ENCODE measurements around the gene BCCIP. TPM values are rescaled to one million over a fixed set of nuclear protein-coding genes. Genes with fewer than 3 reads are reported as not detected.

BCCIP gene
- total RNA-seq, 1 donor from 2014 or later = 54.1 TPM

DNA sequence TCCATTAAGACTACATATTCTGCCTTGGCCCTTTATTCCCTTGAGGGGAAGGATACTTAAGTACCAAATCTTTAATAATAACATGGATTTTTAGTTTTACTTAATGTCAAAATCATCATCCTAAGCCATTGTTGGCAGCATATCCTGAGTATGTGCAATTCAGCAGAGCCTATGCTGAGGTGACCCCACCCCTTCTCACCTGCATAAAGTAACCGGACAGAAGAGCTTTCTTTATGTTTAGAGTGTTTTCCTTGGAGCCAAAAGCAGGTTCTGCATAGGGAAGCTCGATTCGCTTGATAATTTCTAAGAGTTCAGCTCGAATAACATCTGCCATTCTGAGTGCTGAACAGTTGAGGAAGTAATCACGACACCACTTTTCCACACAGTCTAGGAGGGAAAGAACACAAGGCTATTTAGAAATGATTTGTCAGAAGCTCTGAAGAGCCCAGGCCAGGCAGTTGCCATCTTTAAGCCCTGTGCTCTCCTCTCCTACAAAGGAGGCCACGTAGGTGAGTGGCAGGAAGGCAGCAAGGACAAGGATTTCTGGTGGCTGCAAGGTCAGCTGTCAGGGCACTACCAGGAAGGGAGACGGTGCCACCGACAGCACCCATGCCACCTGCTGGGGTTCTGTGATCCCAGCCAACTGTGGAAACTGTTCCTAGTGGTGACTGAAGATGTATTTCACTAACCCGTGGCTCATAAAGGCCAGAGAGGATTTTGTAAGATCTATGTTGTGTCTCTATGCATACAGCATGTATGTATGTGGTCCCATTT is 15.6 kb downstream of the BCCIP start:
- no peak overlapping the region for H3K27ac Mint-ChIP-seq
- no peak overlapping the region for H3K4me3 Mint-ChIP-seq
- no peaks in the 10 kb centered on the region for H3K27me3 Mint-ChIP-seq (ENCODE audit: low read depth)
- H3K36me3 Mint-ChIP-seq = peaks cover 32% of the 10 kb centered on the region
- DNase-seq (ENCODE audit: low spot score in 2 of 2, unreplicated experiment in 2 of 2) = no peak
- TF ChIP-seq, protein P1, sequence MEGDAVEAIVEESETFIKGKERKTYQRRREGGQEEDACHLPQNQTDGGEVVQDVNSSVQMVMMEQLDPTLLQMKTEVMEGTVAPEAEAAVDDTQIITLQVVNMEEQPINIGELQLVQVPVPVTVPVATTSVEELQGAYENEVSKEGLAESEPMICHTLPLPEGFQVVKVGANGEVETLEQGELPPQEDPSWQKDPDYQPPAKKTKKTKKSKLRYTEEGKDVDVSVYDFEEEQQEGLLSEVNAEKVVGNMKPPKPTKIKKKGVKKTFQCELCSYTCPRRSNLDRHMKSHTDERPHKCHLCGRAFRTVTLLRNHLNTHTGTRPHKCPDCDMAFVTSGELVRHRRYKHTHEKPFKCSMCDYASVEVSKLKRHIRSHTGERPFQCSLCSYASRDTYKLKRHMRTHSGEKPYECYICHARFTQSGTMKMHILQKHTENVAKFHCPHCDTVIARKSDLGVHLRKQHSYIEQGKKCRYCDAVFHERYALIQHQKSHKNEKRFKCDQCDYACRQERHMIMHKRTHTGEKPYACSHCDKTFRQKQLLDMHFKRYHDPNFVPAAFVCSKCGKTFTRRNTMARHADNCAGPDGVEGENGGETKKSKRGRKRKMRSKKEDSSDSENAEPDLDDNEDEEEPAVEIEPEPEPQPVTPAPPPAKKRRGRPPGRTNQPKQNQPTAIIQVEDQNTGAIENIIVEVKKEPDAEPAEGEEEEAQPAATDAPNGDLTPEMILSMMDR (IDR thresholded peaks at IDR 0.05; ENCODE audit: unreplicated experiment) = no peak
- H3K9me3 Mint-ChIP-seq = no peaks in the 10 kb centered on the region
- H3K4me1 Mint-ChIP-seq = peaks cover 2% of the 10 kb centered on the region

- no peak overlapping the region for H3K4me3 Mint-ChIP-seq
- no peaks in the 10 kb centered on the region for H3K9me3 Mint-ChIP-seq
- peaks cover 28% of the 10 kb centered on the region for H3K36me3 Mint-ChIP-seq
- no peak overlapping the region for H3K27ac Mint-ChIP-seq
- TF ChIP-seq, protein P1 (IDR thresholded peaks at IDR 0.05; ENCODE audit: unreplicated experiment) = no peak
- H3K27me3 Mint-ChIP-seq (ENCODE audit: low read depth) = no peaks in the 10 kb centered on the region
- no peak for DNase-seq (ENCODE audit: low spot score in 2 of 2, unreplicated experiment in 2 of 2)
- peaks cover 2% of the 10 kb centered on the region for H3K4me1 Mint-ChIP-seq
Measured at GRCh38 chr10:125840406-125840805, 17.1 kb downstream of the BCCIP start.

GRCh38 chr10:125840955-125841354 is 17.6 kb downstream of the BCCIP start:
- Mint-ChIP-seq H3K36me3 (peaks cover 31% of the 10 kb centered on the region), H3K27me3 (ENCODE audit: low read depth) (no peaks in the 10 kb centered on the region), H3K4me1 (peaks cover 2% of the 10 kb centered on the region), H3K4me3 (no peak overlapping the region), H3K27ac (no peak overlapping the region), H3K9me3 (no peaks in the 10 kb centered on the region)
- no peak for DNase-seq (ENCODE audit: low spot score in 2 of 2, unreplicated experiment in 2 of 2)
- TF ChIP-seq, protein P1 (IDR thresholded peaks at IDR 0.05; ENCODE audit: unreplicated experiment) = no peak

DNA sequence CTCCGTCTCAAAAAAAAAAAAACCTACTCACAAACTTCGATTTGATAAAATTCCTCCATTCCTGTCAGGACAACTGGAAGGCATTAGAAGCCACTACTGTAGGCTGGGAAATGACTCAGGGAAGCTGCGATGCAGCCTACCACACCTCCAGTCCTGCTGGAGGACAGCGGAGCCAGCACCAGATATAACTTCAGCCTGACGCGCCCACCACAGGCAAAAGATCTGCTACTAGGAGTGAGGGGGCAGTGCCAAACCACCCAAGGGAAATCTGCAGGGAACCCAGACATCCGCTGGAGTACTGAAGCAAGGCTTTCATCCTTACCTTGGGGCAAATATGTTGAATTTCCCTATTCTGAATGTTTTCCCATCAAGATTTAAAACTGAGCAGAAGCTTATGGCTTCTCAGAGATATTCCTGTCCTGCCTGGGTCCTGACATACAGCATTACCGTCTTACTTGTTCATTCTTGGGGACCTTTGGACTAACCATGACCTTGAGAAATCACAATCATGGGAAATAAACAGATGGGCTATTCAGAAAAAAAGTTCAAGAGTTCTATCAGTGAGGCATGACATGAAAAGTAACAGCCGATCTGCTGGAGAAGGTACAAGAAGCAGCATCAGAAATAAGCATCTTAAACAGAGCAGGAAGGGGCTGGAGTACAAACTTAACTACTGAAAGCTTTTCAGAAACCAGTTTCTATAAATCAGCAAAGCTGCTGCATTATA is 20.4 kb downstream of the BCCIP start:
- Mint-ChIP-seq H3K4me1 (no peaks in the 10 kb centered on the region), H3K9me3 (no peaks in the 10 kb centered on the region), H3K4me3 (no peak overlapping the region), H3K27me3 (ENCODE audit: low read depth) (no peaks in the 10 kb centered on the region), H3K27ac (no peak overlapping the region), H3K36me3 (peaks cover 36% of the 10 kb centered on the region)
- TF ChIP-seq, protein P1 (IDR thresholded peaks at IDR 0.05; ENCODE audit: unreplicated experiment) = no peak
- DNase-seq (ENCODE audit: low spot score in 2 of 2, unreplicated experiment in 2 of 2) = no peak

DNA sequence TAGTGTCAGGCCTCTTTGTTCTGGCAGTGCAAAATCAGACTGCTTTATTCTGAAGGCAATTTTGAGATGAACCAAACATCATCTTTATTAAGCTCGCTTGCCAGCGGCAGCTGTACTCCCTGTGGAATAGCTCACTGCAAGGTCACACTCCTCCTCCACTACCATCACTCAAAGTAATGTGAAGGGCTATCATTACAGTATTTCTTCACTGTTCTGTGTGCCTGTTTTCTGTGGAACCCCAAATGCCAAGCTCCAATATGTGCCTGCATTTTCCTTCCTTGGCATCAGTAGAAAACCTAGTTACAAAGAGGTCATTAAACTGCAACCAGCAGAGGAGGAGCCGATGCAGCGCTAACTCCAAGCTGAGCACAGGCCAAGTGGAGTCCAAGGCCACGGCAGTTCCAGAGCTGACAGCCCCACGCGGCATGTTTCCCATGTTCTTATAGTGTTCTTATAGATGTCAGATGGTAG is 21.4 kb downstream of the BCCIP start:
- Mint-ChIP-seq H3K27me3 (ENCODE audit: low read depth) (no peaks in the 10 kb centered on the region), H3K4me3 (no peak overlapping the region), H3K27ac (no peak overlapping the region), H3K9me3 (no peaks in the 10 kb centered on the region), H3K36me3 (peaks cover 33% of the 10 kb centered on the region), H3K4me1 (no peaks in the 10 kb centered on the region)
- no peak for DNase-seq (ENCODE audit: low spot score in 2 of 2, unreplicated experiment in 2 of 2)
- TF ChIP-seq, protein P1 (IDR thresholded peaks at IDR 0.05; ENCODE audit: unreplicated experiment) = no peak

Measured in mesothelial cell of epicardium (in vitro differentiated cells).